GM21529 (cell line): ENCODE data around the gene EXD3.

Experiments
- ATAC-seq: cut with Tn5 transposase; IDR thresholded peaks from one replicate; pipeline ENCODE4 v1.9.1; 2021; ENCODE audit not compliant: unreplicated experiment

Gene EXD3

DNA sequence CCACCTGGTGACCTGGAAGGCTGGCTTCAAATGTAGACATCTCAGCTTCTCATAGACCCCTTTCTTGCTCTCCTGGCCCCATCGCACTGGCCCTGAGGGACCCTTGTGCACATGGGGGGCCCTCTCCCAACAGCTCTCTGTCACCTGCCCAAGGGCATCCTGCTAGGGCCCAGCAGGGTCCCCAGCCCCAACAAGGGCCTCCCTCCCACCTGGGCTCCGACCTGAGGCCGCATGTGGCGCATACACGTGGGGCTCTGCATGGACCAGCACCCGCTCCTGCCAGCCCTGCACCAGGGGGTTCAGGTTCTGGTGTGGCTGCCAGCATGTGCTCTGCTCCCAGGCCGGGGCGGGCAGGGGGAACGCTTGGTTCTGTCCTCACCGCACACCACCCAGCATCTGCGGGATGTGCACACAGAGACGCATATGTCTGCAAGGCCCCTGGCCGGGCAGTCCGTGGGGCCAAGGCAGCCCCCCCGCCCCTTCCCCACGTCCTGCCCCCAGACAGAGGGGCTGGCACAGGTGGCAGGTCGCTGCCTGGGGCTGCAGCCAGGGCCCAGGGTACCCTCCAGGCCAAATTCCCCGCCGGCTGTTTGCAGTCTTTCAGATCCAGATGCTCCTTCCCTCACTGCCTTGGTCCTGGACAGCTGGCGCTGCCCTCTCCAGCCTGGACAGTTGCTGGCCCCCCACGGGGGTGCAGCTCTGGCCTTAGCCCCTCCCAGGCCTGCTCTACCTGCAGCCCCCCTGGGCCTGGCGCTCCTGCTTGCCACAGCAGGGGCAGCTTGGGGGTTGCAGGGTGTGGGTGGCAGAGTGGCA is 103.0 kb downstream of the EXD3 start:
- ATAC-seq = no peak

- no peak for ATAC-seq
These were observed 103.8 kb downstream of the EXD3 start for GRCh38 chr9:137319011-137319738.

- ATAC-seq = no peak
These were observed 104.4 kb downstream of the EXD3 start for GRCh38 chr9:137318602-137319001.

GRCh38 chr9:137317718-137318511 is 105.0 kb downstream of the EXD3 start:
- ATAC-seq = no peak

DNA sequence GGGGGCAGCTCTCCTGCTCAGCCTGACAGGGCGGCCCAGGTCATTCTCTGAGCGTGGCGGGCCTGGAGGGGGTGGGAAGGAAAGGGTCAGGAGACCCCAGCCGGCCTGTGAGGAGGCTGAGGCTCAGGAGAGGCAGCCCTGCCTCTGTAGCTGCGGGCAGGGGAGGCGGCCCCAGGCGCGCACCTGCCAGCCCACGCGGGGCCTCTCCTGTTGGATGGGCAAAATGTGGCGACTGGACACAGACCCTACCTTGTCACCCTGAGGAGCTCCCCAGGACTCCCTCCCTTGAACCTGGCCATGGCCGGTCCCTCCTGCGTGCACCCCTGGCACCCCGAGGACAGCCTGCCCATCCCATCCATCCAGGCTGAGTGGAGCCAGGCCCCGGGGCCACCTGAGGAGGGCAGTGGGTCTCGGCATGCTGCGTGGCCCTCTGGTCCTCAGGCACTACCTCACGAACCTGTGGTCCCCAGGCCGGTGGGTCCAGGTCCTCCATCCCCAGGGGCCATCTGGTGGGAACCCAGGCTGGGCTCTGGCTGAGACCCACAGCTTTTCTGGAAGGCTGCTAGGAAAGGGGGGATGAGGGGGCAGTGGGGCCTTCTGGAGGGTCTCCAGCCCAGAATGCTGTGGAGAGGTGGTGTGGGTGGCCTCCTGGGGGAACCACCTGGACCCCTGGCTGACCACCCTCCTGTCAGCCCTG is 105.8 kb downstream of the EXD3 start:
- ATAC-seq = no peak

- ATAC-seq = no peak
These were observed 106.7 kb downstream of the EXD3 start for GRCh38 chr9:137316012-137316981.

GRCh38 chr9:137315581-137316011 is 107.4 kb downstream of the EXD3 start:
- ATAC-seq = no peak

DNA sequence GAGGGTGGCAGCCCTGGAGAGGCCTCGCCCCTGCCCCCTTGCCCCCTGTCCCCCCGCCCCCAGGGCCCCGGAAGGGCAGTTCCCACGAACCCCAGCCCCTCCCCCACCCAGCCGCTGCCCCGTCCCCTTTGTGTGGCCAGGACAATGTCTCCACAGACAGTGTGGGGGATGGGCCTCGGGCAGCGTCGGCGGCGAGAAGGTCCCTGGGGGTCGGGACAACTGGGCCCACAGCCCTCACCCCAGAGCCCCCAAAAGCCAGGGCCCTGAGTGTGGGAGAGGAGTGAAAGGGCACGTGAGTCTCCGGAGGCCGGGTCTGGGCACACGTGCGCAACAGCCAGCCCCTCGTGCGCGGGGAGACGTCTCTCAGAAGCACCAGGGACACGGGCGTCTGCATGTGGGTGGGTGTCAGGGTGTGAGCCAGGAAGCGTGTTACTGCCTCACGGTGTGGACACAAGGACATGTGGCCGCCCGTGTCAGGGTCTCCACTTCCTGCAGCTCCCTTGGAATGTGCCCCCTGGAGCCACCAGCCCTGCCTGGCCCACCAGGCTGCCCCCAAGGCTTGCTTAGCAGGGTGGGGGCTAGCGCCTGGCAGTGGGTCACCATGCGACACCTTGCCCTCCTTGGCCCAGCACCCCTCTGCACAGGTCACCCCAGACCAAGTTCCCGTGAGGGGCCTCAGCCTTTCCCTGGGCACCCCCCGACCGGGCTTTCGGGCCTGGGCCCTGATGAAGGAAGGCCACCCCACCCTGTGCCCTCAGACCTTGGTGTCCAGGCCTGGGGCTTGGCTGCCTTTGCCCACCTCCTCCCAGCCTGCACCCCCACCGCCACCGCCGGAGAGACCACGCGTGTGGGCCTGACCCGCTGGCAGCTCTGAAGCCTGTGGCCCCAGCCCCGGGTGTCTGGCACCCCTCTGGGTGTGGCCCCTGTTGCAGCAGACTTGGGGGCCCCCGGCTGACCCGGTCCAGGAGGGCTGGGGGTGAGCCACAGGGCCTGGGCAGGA is 108.1 kb downstream of the EXD3 start:
- no peak for ATAC-seq

- no peak for ATAC-seq
These were observed 108.9 kb downstream of the EXD3 start for GRCh38 chr9:137313956-137314560.

- no peak for ATAC-seq
These were observed 109.5 kb downstream of the EXD3 start for GRCh38 chr9:137313326-137313936.

GRCh38 chr9:137312852-137313325 is 110.1 kb downstream of the EXD3 start:
- ATAC-seq = no peak

DNA sequence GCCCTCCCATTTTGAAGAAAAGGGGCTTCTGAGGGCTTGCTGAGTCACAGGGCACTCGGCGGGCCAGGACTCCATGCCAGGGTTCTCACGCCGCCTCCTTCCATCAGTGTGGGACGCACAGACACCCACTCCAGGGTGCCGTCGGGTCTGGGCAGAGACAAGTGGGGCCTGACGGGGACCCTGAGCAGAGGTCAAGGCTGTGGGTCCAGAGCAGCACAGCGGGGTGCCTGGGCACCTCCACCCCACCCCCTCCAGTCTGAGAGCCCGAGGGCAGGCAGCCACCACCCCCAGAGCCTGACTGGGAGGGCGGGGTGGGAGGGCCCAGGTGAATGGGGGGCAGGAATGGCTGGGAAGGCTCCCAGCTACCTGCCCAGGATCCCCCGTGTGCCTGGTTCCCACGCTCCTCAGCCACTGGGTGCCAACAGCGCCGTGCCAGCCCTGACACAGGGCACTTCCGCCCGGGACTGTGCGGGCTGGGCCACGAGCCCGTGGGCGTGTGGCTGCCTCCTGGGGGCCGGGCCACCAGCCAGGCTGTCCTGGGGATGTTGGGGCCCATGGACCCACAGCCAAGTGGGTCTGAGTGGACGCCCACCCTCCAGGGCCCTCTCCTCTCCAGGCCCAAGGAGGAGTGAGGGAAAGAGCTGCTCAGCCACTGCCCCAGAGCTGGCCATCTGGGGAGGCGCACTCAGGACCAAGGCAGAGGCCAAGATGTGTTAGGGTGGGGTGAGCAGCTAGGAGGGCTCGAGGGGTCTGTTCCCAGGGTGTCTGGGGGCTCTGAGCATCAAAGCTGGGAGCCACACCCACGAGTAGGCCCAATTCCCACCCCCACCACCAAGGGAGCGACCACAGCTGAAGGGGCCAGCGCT is 110.7 kb downstream of the EXD3 start:
- no peak for ATAC-seq

GRCh38 chr9:137311171-137311985 is 111.6 kb downstream of the EXD3 start:
- ATAC-seq = no peak

DNA sequence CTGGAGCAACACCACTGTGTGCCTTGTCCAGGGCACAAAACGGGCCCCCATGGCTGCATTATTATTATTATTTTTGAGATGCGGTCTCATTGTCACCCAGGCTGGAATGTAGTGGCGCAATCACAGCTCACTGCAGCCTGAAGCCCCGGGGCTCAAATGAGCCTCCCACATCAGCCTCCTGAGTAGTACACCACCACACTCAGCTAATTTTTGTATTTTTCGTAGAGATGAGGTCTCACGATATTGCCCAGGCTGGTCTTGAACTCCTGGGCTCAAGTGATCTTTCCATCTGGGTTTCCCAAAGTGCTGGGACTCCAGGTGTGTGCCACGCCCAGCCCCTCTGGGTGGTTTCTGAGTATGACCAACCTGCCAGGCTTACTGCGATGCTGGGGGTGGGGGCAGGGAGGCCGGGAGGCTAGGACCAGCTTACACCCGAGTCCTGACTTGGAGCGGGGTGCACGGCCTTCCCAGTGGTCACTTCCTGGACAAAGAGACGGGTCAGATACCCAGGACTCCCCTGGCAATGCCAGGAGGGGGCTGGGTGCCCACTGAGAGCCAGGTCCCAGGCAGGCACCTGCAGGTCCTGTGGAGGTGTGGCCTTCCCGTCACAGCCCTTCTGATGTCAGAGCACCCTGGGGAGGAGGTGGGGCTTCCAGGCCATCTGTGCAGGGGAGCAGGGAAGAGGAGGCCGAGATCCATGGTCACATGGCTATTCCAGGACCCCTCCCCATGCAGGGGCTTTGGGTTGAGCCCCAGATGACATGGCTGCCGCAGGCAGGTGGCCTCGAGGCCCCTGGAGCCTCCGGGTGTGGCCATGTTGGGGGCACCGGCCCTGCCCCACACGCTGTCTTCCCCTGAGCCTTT is 112.5 kb downstream of the EXD3 start:
- ATAC-seq = no peak
